Erythroblast (primary cell): ENCODE results near the gene KRT9.

Source experiments
- GATA1 ChIP-seq: IDR thresholded peaks from 2 replicates; pipeline ENCODE4 v1.6.1; 2011; ENCODE audit warnings: low read depth, mild to moderate bottlenecking, control low read depth, low read length, moderate library complexity
- POLR2A ChIP-seq: IDR thresholded peaks from 2 replicates; pipeline ENCODE4 v1.6.1; 2011; ENCODE audit warnings: mild to moderate bottlenecking, low read length

DNA sequence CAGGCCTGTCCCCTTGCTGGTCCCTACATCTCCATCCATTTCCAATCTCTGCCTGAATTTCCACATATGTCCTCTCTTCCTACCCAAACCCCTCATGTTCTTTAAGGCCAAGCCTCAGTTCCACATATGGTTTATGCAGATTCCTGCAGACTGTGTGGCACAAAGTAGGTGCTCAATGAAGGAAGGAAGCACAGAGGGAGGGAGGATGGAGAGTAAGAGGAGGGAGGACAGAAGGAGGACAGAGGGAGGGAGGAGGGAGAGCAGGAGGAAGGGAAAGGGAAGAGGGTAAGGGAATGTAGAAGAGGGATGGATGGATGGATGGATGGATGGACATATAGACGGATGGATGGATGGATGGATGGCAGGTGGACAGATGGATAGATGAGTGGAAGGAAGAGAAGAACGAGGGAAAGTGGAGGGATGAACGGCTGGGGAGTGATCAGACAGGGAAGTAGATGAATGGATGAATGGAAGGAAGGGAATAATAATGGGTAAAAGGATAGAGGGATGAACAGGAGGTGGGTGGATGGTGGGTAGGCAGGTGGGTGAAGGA lies 22.6 kb upstream of the KRT9 start:
- no peak for TF ChIP-seq POLR2A
- TF ChIP-seq GATA1: no peak
